Measurements from ENCODE around the gene OR8B3. TPM values are rescaled to one million over a fixed set of nuclear protein-coding genes. Genes with fewer than 3 reads are reported as not detected.

OR8B3 gene
- total RNA-seq, 1 experiment from 2014 or later = not detected

GRCh38 chr11:124380585-124380984 is 18.2 kb downstream of the OR8B3 start (continued):
- TF ChIP-seq, protein P1, sequence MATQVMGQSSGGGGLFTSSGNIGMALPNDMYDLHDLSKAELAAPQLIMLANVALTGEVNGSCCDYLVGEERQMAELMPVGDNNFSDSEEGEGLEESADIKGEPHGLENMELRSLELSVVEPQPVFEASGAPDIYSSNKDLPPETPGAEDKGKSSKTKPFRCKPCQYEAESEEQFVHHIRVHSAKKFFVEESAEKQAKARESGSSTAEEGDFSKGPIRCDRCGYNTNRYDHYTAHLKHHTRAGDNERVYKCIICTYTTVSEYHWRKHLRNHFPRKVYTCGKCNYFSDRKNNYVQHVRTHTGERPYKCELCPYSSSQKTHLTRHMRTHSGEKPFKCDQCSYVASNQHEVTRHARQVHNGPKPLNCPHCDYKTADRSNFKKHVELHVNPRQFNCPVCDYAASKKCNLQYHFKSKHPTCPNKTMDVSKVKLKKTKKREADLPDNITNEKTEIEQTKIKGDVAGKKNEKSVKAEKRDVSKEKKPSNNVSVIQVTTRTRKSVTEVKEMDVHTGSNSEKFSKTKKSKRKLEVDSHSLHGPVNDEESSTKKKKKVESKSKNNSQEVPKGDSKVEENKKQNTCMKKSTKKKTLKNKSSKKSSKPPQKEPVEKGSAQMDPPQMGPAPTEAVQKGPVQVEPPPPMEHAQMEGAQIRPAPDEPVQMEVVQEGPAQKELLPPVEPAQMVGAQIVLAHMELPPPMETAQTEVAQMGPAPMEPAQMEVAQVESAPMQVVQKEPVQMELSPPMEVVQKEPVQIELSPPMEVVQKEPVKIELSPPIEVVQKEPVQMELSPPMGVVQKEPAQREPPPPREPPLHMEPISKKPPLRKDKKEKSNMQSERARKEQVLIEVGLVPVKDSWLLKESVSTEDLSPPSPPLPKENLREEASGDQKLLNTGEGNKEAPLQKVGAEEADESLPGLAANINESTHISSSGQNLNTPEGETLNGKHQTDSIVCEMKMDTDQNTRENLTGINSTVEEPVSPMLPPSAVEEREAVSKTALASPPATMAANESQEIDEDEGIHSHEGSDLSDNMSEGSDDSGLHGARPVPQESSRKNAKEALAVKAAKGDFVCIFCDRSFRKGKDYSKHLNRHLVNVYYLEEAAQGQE (IDR thresholded peaks at IDR 0.05; ENCODE audit: low read depth) = no peak
- TF ChIP-seq ZBTB33 (IDR thresholded peaks at IDR 0.05; ENCODE audit: extremely low read depth, insufficient replicate concordance, low read length) (no peak), FOSL1 (IDR thresholded peaks at IDR 0.05; ENCODE audit: low read depth) (no peak), EZH2 (IDR thresholded peaks at IDR 0.05) (no peak), POLR2A (IDR thresholded peaks at IDR 0.05; ENCODE audit: borderline replicate concordance, extremely low read depth, insufficient read depth, insufficient read length) (no peak)
- TF ChIP-seq, protein P2, sequence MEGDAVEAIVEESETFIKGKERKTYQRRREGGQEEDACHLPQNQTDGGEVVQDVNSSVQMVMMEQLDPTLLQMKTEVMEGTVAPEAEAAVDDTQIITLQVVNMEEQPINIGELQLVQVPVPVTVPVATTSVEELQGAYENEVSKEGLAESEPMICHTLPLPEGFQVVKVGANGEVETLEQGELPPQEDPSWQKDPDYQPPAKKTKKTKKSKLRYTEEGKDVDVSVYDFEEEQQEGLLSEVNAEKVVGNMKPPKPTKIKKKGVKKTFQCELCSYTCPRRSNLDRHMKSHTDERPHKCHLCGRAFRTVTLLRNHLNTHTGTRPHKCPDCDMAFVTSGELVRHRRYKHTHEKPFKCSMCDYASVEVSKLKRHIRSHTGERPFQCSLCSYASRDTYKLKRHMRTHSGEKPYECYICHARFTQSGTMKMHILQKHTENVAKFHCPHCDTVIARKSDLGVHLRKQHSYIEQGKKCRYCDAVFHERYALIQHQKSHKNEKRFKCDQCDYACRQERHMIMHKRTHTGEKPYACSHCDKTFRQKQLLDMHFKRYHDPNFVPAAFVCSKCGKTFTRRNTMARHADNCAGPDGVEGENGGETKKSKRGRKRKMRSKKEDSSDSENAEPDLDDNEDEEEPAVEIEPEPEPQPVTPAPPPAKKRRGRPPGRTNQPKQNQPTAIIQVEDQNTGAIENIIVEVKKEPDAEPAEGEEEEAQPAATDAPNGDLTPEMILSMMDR (IDR thresholded peaks at IDR 0.05 in 2 of 3, conservative IDR thresholded peaks at IDR 0.05 in 1 of 3; ENCODE audit: borderline replicate concordance in 1 of 3, insufficient read depth in 1 of 3, low read depth in 2 of 3, low read length in 2 of 3) = no peak
